Astrocyte of the cerebellum (primary cell): ENCODE results near the gene UNKL.

Source experiments
- DNase-seq: peaks from one replicate; pipeline ENCODE4 v3.0.0-alpha.2; 2011; ENCODE audit warnings: low read depth
- H3K4me3 ChIP-seq: 2 replicates; pipeline ENCODE4 v1.5.1; 2011; ENCODE audit warnings: mild to moderate bottlenecking, low read depth, low read length, moderate library complexity
- in situ Hi-C: cut with HindIII; loops from 2 replicates; pipeline ENCODE4 v1.10.0; 2017; ENCODE audit warnings: low sequenced_read_pairs
- TF ChIP-seq, protein P1 (sequence below): IDR thresholded peaks from 2 replicates; pipeline ENCODE4 v1.5.1; 2012; ENCODE audit warnings: low read length, low read depth, moderate library complexity, mild to moderate bottlenecking; ENCODE audit errors: missing control alignments

Gene UNKL

DNA sequence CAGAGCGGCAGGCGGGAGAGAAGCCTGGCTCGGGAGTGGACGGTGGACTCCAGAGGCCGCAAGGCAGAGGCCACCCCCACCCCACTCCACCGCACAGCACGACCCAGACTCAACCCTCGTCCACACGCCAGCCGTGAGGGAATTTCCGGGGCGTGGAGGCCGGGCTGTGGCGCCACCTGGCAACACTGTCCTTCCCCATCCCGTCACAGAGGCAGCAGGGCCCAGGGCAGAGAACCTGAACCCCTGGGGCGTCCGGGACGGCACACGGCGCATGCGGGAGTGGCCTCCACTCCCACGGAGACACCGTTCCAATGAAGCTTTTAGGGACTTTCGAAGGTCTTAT is 39.2 kb downstream of the UNKL start:
- in situ Hi-C loops: loop anchor here (25.0 kb wide), 2 partner anchors 88 to 112 kb away; partner anchors contain the start of genes CLCN7, PTX4 and TELO2
- no peak for DNase-seq
- no peak overlapping the region for H3K4me3 ChIP-seq
- TF ChIP-seq, protein P1, sequence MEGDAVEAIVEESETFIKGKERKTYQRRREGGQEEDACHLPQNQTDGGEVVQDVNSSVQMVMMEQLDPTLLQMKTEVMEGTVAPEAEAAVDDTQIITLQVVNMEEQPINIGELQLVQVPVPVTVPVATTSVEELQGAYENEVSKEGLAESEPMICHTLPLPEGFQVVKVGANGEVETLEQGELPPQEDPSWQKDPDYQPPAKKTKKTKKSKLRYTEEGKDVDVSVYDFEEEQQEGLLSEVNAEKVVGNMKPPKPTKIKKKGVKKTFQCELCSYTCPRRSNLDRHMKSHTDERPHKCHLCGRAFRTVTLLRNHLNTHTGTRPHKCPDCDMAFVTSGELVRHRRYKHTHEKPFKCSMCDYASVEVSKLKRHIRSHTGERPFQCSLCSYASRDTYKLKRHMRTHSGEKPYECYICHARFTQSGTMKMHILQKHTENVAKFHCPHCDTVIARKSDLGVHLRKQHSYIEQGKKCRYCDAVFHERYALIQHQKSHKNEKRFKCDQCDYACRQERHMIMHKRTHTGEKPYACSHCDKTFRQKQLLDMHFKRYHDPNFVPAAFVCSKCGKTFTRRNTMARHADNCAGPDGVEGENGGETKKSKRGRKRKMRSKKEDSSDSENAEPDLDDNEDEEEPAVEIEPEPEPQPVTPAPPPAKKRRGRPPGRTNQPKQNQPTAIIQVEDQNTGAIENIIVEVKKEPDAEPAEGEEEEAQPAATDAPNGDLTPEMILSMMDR: no peak

- no peak for DNase-seq
- no peak overlapping the region for H3K4me3 ChIP-seq
- TF ChIP-seq, protein P1: no peak
- in situ Hi-C loops: loop anchor here (25.0 kb wide), 2 partner anchors 87 to 113 kb away; partner anchors contain the start of genes CLCN7, PTX4 and TELO2
Observed at GRCh38 chr16:1374418-1375297, 39.8 kb downstream of the UNKL start.

DNA sequence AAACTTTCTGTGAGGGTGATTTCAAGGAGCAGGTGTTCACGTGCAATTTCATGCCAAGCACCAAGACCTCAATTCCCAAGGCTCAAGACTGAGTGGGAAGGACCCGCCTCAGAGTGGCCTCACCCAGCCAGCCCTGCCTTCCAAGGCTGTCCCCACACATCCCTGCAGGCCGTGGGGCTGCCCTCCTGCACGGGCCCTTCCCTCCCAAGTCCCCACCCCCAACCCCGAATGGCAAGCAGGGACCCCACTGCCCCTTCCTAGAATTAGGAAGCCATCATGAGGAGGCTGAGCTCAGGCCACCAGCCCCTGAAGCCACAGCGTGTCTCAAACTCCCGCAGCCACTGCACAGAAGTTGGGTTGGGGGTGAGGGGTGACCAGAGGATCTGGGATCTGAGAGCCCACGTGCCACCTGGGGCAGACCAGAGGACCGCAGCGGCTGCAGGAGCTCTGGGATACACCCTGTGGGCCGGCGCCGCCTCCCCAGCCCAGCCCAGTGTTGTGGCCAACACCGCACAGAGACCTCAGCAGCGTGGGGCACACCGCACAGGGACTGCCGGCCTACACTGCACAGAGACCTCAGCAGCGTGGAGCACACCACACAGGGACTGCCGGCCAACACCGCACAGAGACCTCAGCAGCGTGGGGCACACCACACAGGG is 42.1 kb downstream of the UNKL start:
- no peak overlapping the region for H3K4me3 ChIP-seq
- DNase-seq: no peak
- in situ Hi-C loops: no loop called here
- TF ChIP-seq, protein P1: no peak

GRCh38 chr16:1371054-1371978 is 43.2 kb downstream of the UNKL start:
- H3K4me3 ChIP-seq: no peak overlapping the region
- no peak for DNase-seq
- in situ Hi-C loops: no loop called here
- TF ChIP-seq, protein P1: no peak

DNA sequence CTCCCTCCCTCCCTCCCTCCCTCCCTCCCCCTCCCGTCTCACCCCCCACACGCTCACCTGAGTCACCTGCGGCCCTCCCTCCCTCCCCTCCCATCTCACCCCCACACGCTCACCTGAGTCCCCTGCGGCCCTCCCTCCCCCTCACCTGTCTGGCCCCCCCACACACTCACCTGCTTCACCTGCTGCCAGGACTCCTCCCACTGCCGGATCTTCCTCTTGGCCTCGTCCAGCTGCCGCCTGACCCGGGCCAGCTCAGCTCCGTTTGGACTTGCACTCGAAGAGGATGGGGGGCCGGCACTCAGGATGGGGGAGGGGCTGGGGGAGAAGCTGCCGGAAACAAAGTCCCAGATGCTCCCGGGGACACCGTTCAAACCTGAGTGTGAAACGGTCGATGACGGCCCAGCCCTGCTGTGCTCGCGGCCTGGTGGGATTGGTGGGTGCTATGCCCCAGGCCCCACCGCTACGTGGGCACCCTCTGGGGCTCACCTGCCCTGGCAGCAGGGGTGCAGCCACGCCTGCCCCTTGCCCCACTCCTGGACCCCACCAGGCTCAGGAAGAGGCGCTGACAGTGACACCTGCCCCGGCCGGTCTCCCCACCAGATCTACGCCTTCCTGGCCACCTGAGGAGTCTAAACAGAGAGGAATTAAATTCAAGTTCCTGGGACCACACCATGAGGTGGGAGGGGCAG is 46.9 kb downstream of the UNKL start:
- no peak overlapping the region for H3K4me3 ChIP-seq
- DNase-seq: no peak
- TF ChIP-seq, protein P1: no peak
- in situ Hi-C loops: no loop called here
